Stimulated activated effector memory CD8-positive, alpha-beta T cell treated with anti-CD3 and anti-CD28 coated beads, Interleukin-12 subunit alpha, Interleukin-12 subunit beta, amount 100 ng/mL, for 72 hours (primary cell): Measurements from ENCODE around the gene CACNG4.
A peak's percentile ranks its signal among the peaks of the same experiment; 100 is the strongest.

ENCODE experiments used
- ATAC-seq: fragments of 150-1000 bp; cut with Tn5 transposase; 2 replicates; pipeline ENCODE4 v1.10.0; 2021
- DNase-seq, 2 donors: peaks; one replicate each; pipeline ENCODE4 v3.0.0; 2021 to 2022; ENCODE audit warnings: low spot score in 2 of 2
- H3K27ac Mint-ChIP-seq: one replicate; pipeline ENCODE4 v1.8.0; 2022; ENCODE audit warnings: mild to moderate bottlenecking, mixed read lengths
- H3K36me3 Mint-ChIP-seq: one replicate; pipeline ENCODE4 v1.8.0; 2022; ENCODE audit warnings: mild to moderate bottlenecking, mixed read lengths
- H3K4me1 Mint-ChIP-seq: one replicate; pipeline ENCODE4 v1.8.0; 2022; ENCODE audit warnings: mixed read lengths
- H3K4me3 Mint-ChIP-seq: one replicate; pipeline ENCODE4 v1.8.0; 2022; ENCODE audit warnings: mild to moderate bottlenecking, mixed read lengths
- H3K9me3 Mint-ChIP-seq: one replicate; pipeline ENCODE4 v1.8.0; 2022; ENCODE audit warnings: mixed read lengths

The CACNG4 gene

DNA sequence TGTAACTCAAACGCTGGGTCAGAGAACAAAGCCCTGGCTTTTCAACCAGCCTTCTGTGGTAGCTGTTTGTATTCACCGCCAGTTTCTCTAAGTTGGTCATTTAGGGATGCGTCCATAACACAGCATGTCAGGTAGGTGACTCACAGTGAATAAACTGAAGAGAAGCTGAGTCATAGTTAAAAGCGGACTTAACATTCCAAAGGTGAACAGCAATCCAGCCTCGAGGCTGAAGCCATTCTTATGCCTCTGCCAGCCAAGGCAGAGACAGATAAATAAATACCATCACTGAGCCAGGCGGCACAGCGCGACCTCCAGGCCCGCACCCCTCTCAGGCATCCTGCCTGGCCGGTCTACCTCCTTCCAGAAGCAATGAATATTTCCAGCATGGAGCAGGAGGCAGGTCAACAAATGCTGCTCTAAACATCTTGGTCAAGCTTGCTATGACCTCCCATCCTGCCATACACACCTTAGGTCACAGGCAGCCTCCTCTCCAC, 12.4 kb upstream of the CACNG4 start:
- H3K36me3 Mint-ChIP-seq, result no peaks in the 10 kb centered on the region
- DNase-seq (no peak), ATAC-seq (no peak)
- H3K4me1 Mint-ChIP-seq, result no peaks in the 10 kb centered on the region
- H3K4me3 Mint-ChIP-seq, result no peak overlapping the region
- H3K9me3 Mint-ChIP-seq, result no peaks in the 10 kb centered on the region
- no peak overlapping the region for H3K27ac Mint-ChIP-seq

DNA sequence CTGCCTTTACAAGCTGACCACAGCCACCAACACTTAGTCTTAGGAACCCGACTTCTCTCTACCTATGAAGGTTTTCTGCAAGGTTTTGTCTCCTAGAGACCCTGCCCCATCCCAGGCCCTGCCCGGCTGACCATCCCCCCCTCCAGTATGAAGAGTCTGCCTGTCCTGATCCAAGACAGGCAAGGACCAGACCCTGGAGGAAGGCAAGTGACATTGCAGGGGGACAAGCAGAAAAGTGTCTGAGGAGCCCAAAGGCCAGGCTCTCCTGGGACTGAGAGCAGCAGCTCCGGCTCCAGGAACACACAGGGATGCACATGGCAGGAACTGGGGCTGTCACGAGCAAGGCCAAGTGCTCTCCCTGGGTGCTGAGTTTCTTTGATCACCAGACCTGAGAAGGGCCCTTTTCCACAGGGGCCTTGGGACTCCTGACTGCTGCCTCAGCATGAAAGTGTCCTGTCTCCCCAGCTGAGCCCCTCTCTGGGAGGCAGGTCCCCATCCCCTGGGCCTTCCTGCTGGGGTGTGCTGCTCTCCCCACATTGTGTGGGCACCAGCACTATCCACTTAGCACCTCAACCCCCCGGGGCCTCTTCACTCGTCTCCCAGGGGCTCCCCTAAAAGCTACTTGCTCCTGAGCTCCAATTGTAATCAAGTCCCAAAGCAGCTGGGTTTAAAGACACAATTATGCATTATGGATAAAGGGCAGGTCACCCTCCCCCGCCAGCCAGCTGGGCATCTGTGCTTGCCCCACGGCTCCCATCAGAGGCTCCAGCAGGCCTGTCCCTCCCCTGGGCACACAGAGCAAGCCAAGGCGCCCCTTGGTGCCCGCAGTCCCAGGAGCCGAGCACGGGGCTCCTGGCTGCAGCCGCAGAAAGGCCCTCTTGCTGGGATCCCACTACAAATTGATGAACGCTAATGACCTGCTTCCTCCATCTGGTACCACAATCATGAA, 11.6 kb upstream of the CACNG4 start:
- Mint-ChIP-seq H3K27ac (no peak overlapping the region), H3K36me3 (no peaks in the 10 kb centered on the region), H3K4me1 (no peaks in the 10 kb centered on the region), H3K4me3 (no peak overlapping the region), H3K9me3 (no peaks in the 10 kb centered on the region)
- DNase-seq (no peak), ATAC-seq (no peak)

DNA sequence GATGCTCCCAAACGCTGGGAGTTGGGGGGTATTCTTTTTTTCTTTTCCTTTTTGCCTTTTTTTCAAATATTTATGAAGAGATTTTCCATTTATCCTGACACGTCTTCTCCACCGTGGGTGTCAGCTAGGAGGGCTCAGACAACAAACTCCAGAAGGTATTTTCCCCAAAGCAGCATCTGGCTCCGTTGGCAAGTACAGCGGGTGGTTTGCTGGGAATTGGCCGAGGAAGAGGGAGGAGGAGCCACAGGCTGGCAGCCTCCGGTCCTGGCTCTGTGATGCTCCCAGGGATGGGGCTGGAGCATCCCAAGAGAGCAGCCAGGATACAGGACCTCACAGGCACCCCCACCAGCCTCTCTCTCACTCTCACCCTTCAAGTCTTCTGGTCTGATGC, 10.9 kb upstream of the CACNG4 start:
- ATAC-seq, result no peak
- no peak overlapping the region for H3K4me3 Mint-ChIP-seq

DNA sequence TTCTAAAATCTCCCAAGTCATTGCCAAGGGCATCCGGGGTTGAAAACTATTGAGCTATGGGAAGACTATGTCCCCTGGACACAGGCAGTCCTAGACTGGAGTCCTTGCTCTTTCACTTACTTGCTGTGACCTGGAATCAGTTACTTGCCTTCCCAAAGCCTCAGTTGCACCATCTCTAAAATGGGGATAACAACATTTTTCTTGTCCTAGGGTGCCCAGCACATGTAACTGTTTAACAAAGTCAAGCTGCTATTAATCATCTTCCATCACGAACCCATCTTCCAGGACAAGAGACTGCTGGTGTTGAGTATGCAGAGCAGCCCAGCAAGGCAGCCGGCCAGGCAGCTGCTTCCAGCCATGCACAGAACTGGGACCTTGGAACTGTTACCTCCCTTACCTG, 9.9 kb upstream of the CACNG4 start:
- Mint-ChIP-seq H3K36me3 (no peaks in the 10 kb centered on the region), H3K27ac (no peak overlapping the region), H3K4me1 (no peaks in the 10 kb centered on the region), H3K9me3 (no peaks in the 10 kb centered on the region), H3K4me3 (no peak overlapping the region)
- no peak for ATAC-seq
- DNase-seq, result no peak

More for the DNA sequence above, 10.9 kb upstream of the CACNG4 start:
- H3K36me3 Mint-ChIP-seq, result no peaks in the 10 kb centered on the region
- no peaks in the 10 kb centered on the region for H3K9me3 Mint-ChIP-seq
- H3K27ac Mint-ChIP-seq, result no peak overlapping the region
- no peaks in the 10 kb centered on the region for H3K4me1 Mint-ChIP-seq
- DNase-seq, result no peak

DNA sequence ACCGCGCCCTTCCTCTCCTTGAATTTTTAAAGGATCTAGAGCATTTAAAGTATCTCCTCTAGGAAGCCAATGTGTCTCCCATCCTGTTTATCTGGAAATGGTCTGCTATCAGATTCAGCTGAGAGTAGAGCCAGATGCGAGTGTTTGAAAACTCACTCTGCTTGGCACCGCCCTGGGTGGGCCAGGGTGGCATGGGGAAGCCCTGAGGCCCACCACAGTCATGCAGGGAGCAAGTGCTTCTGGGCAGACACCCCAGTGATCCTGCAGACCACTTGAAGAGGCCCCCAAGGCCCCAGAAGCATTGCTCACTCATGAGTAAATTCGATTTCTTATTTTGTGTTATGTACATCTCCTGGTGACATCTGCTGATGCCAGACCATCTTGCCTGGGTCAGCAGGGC, 8.7 kb upstream of the CACNG4 start:
- no peaks in the 10 kb centered on the region for H3K9me3 Mint-ChIP-seq
- H3K36me3 Mint-ChIP-seq, result no peaks in the 10 kb centered on the region
- no peak overlapping the region for H3K4me3 Mint-ChIP-seq
- DNase-seq (no peak), ATAC-seq (no peak)
- H3K4me1 Mint-ChIP-seq, result no peaks in the 10 kb centered on the region
- H3K27ac Mint-ChIP-seq, result no peak overlapping the region

DNA sequence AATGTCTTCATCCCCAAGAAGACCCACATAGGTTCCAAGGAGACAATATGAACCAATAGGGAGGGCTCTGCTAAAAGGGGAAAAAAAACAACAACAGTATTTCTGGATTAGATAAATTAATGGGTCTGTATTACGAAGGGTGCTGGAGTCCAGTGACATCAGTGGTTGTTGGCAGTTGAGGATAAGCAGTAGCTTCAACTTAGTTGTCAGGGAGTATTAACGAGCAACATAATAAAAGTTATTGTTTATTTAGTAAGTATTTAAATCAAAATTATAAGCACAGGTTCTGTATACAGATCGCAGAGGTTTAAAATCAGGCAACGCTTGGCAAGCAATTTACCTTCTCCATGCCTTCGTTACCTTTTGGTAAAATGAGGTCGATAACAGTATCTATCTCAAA, 7.6 kb upstream of the CACNG4 start:
- no peak for DNase-seq
- no peaks in the 10 kb centered on the region for H3K36me3 Mint-ChIP-seq
- no peak overlapping the region for H3K27ac Mint-ChIP-seq
- no peak overlapping the region for H3K4me3 Mint-ChIP-seq
- ATAC-seq, result no peak
- no peaks in the 10 kb centered on the region for H3K4me1 Mint-ChIP-seq
- H3K9me3 Mint-ChIP-seq, result no peaks in the 10 kb centered on the region

DNA sequence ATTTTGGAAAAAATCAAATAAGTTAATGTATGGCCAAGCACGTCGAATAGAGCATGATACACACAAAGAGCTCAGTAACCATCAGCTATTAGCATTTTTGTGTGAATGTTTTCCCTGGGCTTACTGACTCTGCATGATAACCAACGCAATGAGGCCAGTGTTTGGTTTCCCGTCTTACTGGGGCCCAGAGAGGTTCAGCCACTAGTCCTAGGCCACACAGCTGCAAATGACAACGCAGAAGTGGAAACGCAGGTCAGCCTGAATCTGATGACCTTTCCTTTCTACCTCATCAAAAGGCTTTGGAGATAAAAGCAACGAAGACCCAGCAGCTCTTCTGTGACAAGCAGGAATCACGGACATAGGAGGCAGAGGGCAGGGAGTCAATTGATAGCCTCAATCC, 7.2 kb upstream of the CACNG4 start:
- ATAC-seq (no peak), DNase-seq (no peak)
- no peaks in the 10 kb centered on the region for H3K9me3 Mint-ChIP-seq
- H3K27ac Mint-ChIP-seq, result no peak overlapping the region
- no peaks in the 10 kb centered on the region for H3K4me1 Mint-ChIP-seq
- no peaks in the 10 kb centered on the region for H3K36me3 Mint-ChIP-seq
- no peak overlapping the region for H3K4me3 Mint-ChIP-seq

DNA sequence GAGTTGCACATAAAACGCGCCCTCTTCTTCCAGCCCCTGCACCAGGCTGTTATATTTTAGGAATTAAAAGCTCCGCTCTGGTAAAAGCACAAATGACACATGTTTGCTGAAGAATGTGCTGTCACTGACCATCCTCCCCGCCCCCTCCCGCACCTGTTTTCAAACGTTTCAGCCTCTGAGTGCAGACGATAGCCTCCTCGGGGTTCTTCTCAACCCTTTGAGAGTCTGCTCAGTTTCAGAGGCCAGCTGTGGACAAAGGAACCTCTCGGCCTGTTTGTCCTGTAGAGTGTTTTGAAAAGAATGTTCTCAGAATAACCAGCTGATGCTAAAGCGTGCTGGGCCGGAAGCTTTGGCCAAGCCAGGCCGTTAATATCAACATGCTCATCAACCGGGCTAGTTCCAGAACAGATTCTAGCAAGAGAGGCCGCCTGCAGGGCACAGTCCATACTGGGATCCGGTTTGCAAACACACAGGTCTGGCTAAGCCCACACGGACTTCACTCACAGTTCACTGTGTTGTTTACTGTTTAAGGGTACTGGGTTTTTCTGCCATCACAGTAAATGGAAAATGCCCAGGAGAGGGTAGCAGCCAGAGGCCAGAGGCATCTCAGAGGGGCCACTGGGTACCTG, 6.4 kb upstream of the CACNG4 start:
- H3K9me3 Mint-ChIP-seq, result no peaks in the 10 kb centered on the region
- no peak overlapping the region for H3K4me3 Mint-ChIP-seq
- ATAC-seq (no peak), DNase-seq (no peak)
- no peak overlapping the region for H3K27ac Mint-ChIP-seq
- H3K4me1 Mint-ChIP-seq, result no peaks in the 10 kb centered on the region
- H3K36me3 Mint-ChIP-seq, result no peaks in the 10 kb centered on the region

DNA sequence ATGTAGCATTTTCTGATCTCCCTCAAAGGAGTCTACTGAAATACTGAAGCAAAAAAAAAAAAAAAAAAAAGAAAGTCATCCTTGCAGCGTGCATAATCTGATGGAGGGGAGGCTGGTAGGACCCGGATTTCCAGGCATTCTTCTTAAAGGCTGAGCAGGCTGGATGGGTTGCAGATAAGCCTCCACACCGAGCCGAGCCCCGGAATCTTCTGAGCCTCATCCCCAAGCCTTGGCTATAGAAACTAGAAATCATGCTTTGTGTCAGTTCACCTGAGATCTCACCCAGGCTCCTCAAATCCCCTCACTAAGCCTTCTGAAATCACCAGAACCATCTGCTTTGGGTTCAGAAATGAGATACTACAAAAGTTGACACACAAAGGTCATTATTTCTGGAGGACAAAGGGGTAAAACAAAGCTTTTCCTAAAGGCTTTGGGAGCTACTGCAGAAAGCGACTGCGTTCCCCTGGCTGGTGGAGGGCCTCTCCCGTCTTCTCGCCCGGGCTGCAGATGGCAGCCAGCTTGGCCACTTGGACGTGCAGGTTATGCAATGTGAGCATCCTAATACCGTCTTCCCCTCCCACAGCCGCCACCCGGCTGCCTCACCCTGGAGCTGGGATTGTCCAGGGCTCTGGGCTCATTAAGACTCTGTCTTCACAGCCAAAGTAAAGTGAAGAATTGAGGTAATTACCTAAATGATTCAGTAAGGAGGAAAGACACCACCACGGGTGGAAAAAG, 4.7 kb upstream of the CACNG4 start:
- Mint-ChIP-seq H3K27ac (no peak overlapping the region), H3K36me3 (no peaks in the 10 kb centered on the region), H3K9me3 (no peaks in the 10 kb centered on the region), H3K4me3 (no peak overlapping the region), H3K4me1 (peaks cover 6% of the 10 kb centered on the region)
- DNase-seq, result no peak
- no peak for ATAC-seq

DNA sequence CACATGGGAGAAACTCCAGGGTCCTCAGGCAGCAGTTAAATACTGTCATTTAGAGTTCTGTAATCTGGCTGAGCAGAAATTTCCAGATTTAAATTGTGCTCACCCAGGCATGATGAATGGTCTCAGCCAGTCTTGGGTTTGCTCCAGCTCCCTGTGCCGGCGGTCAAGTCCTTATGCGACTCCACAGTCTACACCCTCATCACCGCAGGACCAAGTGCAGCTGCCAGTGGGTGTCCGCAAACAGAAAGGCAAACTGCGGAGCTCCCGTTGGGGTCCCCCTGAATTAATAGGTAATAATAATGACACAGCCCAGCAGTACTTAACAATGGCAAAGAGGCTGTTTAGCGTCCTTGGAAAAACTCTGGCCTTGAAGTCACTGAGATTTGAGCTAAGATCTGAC, 3.9 kb upstream of the CACNG4 start:
- H3K4me3 Mint-ChIP-seq, result no peak overlapping the region
- H3K27ac Mint-ChIP-seq, result no peak overlapping the region
- ATAC-seq (no peak), DNase-seq (no peak)
- peaks cover 6% of the 10 kb centered on the region for H3K4me1 Mint-ChIP-seq
- H3K36me3 Mint-ChIP-seq, result no peaks in the 10 kb centered on the region
- no peaks in the 10 kb centered on the region for H3K9me3 Mint-ChIP-seq

DNA sequence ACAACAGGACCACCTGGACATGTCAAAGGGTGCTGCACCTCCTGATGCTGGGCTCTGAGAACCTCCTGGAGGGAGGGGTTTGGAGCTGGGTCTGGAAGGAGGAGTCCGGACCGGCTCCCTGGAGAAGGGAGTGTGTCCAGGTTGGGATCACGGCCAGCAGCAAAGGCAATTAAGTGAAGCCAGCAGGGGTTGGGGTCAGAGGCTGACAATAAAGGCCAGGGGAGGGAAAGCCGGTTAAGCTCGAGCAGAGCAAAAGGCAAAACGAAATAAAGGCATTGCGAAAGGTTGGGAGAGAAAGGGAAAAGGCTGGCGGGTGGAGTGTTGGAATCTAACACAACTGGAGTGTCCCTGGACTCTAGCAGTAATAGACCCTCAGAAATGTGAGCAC, 992 bp upstream of the CACNG4 start:
- peak overlapping the region; percentile 67 for H3K4me3 Mint-ChIP-seq

DNA sequence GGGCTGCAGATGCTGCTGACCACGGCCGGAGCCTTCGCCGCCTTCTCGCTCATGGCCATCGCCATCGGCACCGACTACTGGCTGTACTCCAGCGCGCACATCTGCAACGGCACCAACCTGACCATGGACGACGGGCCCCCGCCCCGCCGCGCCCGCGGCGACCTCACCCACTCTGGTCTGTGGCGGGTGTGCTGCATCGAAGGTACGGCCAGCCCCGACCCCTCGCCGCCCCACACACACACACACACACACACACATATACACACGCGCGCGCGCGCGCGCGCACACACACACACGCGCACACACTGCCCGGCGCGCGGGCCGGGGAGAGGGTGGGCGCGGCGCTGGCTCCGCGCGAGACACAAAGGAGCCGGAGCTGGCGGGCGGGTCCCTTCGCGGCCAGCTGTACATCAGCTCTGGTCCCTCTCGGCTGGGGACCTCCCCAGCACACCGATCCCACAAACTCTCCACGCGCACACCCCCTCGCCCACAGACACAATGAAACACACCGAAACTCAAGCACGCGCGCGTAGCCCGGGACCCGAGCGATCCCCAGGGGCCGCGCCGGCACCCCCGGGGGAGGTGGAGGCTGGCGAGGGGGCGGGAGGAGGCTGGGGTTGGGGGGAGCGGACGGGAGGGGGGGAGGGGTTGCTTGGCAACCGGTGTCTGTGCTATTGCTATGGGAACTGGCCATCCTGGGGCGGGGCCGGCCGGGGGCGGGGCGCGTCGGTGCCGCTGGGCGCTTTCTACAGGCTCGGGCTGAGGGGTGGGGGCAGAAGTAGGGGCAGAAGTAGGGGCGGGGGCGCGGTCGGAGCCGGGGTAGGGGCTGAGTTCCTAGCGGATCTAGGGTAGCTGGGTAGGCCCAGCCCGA, 658 bp downstream of the CACNG4 start:
- Mint-ChIP-seq H3K4me3 (peak overlapping the region; percentile 56), H3K4me1 (peaks cover 18% of the 10 kb centered on the region), H3K9me3 (no peaks in the 10 kb centered on the region), H3K27ac (no peak overlapping the region), H3K36me3 (no peaks in the 10 kb centered on the region)
- ATAC-seq, result peak; percentile 25
- no peak for DNase-seq

More for the DNA sequence above, 992 bp upstream of the CACNG4 start:
- peaks cover 18% of the 10 kb centered on the region for H3K4me1 Mint-ChIP-seq
- ATAC-seq, result no peak
- H3K9me3 Mint-ChIP-seq, result no peaks in the 10 kb centered on the region
- no peaks in the 10 kb centered on the region for H3K36me3 Mint-ChIP-seq
- H3K27ac Mint-ChIP-seq, result no peak overlapping the region
- no peak for DNase-seq

DNA sequence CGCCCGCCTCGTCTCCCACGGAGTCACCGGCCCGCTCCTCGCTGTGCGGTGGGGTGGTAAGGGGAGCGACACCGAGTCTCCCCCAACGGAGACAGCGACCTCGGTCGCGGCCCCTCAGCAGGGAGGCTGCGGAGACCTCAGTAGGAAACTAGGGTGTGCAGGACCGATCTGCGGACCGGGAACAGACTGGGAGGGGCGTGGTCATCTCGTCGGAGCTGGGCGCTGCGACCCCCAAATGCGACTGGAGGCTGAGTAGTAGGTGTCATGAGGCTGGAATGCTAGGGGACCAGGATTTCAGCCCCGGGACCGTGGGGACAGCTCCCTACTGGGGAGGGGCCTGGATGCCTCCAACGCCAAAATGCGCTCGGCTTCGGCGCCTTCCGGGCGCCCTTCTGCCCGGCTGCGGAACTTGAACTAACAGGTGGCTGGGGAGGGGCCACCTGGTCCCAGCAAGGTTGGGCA, 1.3 kb downstream of the CACNG4 start:
- H3K36me3 Mint-ChIP-seq, result no peaks in the 10 kb centered on the region
- H3K4me3 Mint-ChIP-seq, result peak overlapping the region; percentile 56
- DNase-seq (no peak), ATAC-seq (no peak)
- peaks cover 18% of the 10 kb centered on the region for H3K4me1 Mint-ChIP-seq
- H3K27ac Mint-ChIP-seq, result no peak overlapping the region
- no peaks in the 10 kb centered on the region for H3K9me3 Mint-ChIP-seq

DNA sequence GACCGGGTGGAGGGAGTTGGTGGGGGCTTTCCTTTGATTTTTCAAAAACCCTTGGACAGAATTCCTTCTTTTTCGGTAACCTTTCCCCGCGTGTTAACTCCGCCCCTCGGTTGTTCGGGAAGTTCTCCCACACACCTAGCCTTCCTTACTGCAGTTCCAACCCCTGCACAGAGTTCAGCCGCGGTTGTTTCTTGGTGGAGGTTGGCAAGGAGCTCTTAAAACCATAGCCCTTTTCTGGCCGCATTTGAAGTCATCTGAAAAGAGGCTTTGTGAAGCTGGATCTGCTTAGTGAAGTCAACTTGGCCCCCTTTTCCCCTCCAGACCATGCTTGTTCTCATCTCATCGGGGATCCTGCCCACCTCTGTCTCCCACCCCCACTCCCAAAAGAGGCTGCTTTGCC, 1.8 kb downstream of the CACNG4 start:
- no peak overlapping the region for H3K27ac Mint-ChIP-seq
- no peaks in the 10 kb centered on the region for H3K36me3 Mint-ChIP-seq
- DNase-seq (no peak), ATAC-seq (no peak)
- H3K4me1 Mint-ChIP-seq, result peaks cover 18% of the 10 kb centered on the region
- peak overlapping the region; percentile 56 for H3K4me3 Mint-ChIP-seq
- no peaks in the 10 kb centered on the region for H3K9me3 Mint-ChIP-seq
